Measurements from ENCODE around the gene YY1AP1.

DNA sequence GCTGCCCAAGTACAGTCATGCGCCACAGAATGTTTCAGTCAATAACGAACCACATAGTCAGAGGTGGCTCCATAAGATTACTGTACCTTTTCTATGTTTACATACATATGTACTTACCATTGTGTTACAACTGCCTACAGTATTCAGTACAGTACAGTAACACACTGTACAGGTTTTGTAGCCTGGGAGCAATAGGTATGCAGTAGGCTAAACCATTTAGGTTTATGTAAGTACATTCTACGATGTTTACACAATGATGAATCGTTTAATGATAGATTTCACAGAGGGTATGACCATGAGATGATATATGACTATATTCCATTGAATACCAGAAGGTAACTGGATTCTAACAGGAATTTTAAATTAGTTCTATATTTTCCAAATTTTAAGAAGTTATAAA lies 10.5 kb downstream of the YY1AP1 start:
- TF ChIP-seq REST (IDR thresholded peaks at IDR 0.05; ENCODE audit: insufficient read depth in 1 of 2, low read depth in 2 of 2, low read length in 2 of 2) (no peak), POLR2AphosphoS5 (IDR thresholded peaks at IDR 0.05; ENCODE audit: low read depth, low read length) (no peak), TAF1 (IDR thresholded peaks at IDR 0.05; ENCODE audit: borderline replicate concordance, insufficient read depth, low read length) (no peak), SIN3A (IDR thresholded peaks at IDR 0.05; ENCODE audit: borderline replicate concordance, insufficient read depth, low read length) (no peak)
